A673 (cell line): Measurements from ENCODE around the gene CASQ2.

Experiments
- EZH2 ChIP-seq: fragments of 200-600 bp; sonication (generic); IDR thresholded peaks from 2 replicates; pipeline ENCODE4 v1.6.1; 2017; ENCODE audit warnings: borderline replicate concordance, low read depth, mild to moderate bottlenecking, mixed read lengths, antibody characterized with exemption, low read length; ENCODE audit not compliant: poor library complexity, severe bottlenecking
- TF ChIP-seq, protein P1 (sequence below): fragments of 300-800, 200-600 bp; sonication (generic); conservative IDR thresholded peaks from 2 replicates; pipeline ENCODE4 v1.5.1; 2017; ENCODE audit warnings: low read depth, mild to moderate bottlenecking, antibody characterized with exemption, low read length, moderate library complexity, mixed read lengths

DNA sequence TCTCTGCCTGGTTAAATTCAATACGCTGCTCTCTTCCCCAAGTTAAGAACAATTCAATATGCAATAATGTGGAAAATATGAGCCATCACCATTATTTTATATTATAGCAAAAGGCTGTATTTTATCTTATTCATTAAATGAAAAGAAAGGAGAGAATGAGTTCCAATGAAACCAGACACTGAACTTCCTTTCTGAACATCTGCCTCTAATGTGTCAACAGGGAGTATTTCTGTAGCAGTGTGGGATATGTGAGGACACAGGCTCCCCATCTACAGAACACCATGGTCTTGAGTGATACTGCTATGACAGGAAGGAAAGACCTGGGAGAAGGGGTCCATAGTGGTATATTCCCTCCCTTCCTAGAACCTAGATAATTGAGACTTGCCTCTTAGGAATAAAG is 46.3 kb downstream of the CASQ2 start:
- TF ChIP-seq, protein P1, sequence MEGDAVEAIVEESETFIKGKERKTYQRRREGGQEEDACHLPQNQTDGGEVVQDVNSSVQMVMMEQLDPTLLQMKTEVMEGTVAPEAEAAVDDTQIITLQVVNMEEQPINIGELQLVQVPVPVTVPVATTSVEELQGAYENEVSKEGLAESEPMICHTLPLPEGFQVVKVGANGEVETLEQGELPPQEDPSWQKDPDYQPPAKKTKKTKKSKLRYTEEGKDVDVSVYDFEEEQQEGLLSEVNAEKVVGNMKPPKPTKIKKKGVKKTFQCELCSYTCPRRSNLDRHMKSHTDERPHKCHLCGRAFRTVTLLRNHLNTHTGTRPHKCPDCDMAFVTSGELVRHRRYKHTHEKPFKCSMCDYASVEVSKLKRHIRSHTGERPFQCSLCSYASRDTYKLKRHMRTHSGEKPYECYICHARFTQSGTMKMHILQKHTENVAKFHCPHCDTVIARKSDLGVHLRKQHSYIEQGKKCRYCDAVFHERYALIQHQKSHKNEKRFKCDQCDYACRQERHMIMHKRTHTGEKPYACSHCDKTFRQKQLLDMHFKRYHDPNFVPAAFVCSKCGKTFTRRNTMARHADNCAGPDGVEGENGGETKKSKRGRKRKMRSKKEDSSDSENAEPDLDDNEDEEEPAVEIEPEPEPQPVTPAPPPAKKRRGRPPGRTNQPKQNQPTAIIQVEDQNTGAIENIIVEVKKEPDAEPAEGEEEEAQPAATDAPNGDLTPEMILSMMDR, result no peak
- no peak for TF ChIP-seq EZH2
